Activated CD4-positive, alpha-beta T cell treated with anti-CD3 and anti-CD28 coated beads for 1 hour (primary cell): ENCODE measurements around the gene OPCML.

ENCODE experiments used
- DNase-seq: peaks from one replicate; pipeline ENCODE4 v3.0.0-alpha.2; 2020

The OPCML gene

DNA sequence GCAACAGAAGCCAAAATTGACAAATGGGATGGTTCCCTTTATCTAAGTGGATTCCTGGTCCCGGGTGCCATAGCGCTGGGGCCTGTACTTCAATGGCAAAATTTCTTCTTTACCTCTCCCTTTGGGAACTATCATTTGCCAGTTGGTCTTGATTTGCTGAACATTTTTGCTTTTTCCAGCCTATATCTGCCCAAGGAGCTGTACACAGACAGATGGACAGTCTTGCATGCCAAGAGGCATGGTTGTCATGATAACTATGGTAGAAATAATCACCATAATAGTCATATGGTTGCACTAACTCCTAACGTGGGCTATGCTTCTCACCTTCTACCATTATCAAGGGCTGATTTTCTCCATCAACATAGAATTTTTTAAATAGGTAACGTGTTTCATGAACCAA, 1030.9 kb downstream of the OPCML start:
- DNase-seq = no peak

DNA sequence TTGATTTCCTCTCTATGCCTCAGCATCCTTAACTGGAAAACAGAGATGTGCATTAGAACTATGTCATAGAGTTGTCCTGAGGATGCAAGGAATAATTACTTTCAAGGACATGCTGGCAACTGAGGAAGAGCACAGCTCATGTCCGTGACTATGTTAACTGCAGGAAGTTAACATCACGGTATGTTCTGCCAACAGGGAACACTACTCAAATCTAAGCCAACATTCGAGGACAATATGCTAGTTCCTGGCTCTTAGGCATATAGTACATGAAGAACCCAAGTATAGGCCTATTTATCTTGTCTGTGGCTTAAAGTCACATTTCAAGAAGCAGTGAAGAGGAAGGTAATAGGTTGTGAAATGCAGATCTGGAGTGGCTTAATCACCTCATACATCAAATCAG, 1032.6 kb downstream of the OPCML start:
- DNase-seq = no peak

DNA sequence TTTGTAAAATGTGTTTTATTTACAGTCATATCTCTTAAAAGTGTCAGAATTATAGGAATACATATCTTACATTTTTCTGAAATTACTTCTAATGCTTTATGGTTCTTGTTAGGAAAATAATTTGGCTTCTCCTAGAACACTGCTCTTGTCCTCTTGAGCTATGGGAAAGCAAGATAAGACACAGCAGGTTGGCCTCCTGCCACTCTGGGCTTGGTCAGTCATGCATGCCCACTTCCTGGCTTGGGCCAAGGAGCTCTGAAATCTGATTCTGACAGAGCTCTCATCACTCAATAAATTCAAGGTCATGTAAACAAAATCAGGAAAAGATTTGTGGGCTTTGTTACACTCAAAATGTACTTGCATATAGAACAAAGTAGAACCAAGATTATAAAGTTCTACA, 1036.0 kb downstream of the OPCML start:
- DNase-seq = no peak

DNA sequence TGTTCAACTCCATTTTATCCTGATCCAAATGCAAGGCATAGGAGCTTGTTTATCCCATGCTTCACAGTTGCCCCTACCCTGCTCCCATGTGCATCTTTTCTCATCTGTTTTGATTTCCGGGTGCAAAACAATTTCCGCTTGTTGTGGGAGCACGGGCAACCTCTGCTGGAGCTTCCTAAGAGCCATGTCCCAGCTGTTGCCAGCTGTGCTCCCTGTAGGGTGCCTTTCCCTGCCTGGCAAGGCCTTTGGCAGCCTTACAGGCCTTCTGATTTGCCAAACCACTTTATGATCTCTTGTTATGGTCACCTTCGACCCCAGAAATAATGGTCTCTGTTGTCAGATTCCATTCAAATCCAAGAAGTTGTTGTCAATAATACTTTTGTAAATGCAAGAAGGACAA, 1038.5 kb downstream of the OPCML start:
- DNase-seq = no peak

DNA sequence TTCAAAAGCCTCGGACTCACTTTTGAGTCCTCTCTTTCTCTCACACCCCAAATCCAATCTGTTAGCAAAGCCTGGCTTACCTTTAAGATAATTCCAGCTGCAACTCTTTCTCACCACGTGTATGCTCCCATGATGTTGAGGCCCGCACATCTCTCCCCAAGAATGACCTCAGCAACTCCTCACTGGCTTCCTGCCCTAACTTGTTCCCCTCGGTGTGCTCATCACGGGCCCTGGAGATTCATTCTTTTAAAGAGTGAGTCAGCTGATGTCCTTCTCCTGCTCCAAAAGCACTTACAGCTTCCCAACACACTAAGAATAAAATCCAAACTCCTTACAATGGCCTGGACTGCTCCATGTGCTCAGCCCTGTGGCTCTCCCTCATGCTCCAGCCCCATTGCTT, 1041.3 kb downstream of the OPCML start:
- DNase-seq = no peak

DNA sequence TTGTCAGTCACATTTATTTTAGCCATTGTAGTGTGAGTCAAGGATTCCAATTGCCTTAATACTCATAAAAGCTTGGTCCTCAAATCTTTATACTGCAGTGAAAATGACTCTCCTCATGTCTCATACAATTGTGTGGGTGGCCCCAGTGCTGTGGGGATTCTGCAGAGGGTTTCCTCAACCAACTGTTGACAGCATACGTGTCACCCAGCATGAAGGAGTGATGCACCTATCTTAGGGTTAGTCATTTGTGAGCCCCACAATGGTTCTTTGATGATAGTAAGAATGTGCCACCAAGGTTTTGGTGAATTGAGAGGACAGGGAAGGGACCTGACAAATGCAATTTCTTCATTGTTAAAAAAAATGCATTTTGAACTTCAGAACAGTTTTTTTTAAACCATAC, 1046.2 kb downstream of the OPCML start:
- DNase-seq = no peak

DNA sequence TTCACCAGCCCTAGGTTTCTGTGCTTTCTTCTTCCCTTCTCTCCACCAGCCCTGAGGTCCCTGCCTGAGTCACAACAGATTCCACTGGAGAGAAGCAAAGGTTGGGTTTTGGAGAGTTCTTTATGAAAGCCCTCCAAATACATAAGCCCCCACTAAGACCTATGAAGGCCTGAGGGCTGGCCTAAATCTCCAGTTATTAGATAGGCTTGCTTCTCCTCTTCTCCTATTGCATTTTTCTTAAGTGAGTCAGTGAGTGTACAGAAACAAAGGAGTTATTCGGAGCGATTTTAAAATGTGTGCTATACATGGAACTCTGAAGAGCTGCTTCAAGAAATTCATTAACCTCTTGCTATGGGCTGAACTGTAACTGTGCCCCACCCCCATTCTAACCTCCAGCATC, 1057.3 kb downstream of the OPCML start:
- DNase-seq = no peak

DNA sequence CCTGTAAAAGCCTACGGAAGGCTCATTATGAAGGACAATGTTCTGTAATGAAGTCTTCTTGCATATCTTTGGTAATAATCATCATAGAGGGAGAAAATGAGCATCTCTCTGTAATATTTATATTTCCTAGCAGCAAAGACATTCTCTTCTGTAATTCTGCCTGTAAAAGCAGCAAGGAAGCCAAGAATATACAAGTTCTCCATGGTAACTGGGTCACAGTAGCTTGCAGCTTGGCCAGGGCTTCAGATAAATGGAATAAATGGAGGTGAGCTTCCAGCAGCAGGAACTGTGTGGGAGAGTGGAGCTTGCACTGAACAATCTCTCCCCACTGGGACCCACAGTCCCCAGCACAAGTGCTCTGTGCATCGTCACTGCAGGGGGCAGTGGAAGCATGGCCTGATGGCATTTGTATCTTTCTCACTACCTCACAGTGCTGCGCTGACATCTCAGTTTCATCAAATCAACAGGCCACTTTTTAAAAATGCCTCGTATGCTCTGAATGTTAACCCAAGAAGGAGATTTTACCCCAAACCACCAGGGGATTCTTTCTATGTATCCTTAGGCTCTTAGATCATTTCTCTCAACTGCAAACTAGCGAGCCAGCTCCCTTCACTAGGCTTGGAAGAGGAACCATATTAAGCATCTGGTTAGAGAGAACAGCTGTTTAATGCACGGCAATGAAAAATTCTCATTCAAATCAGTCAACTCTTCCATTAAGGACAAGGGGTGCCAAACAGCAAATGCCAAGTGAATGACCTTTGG, 1059.7 kb downstream of the OPCML start:
- DNase-seq = no peak

DNA sequence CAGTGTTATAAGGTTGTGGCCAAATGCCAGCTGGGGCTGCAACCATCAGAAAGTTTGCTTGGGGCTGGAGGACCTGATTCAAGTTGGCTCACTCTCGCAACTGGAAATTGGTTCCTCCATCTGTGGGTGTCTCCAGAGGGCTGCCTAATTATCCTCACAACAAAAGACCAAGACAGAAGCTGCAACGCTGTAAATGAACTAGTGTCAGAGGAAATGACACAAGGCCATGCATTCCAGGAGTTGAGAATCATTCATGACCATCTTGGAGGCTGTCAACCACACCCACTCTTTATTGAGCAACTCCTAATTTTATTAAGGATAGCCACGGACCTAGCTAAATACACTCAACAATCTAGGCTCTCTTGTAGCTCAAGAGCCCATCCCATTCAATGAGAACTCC, 1060.8 kb downstream of the OPCML start:
- no peak for DNase-seq

DNA sequence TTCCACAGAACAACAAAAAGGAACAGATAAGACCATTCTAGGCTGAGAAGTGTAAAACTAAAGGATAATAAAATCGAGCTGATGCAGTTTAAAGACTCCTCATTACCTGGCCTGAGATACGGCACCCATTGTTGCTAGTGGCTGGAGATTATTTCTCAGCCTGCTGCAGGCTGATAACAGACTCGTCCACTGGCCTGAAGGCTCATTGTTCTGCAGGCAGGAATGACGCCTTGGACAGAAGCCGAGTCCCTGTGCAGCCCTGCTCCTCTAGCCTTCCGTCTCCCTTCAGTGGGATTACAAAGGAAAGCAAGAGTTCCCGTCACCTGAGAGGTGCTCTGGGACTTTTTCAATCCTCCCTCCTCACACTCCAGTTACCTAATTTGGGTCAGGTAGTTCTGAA, 1065.3 kb downstream of the OPCML start:
- DNase-seq = no peak

DNA sequence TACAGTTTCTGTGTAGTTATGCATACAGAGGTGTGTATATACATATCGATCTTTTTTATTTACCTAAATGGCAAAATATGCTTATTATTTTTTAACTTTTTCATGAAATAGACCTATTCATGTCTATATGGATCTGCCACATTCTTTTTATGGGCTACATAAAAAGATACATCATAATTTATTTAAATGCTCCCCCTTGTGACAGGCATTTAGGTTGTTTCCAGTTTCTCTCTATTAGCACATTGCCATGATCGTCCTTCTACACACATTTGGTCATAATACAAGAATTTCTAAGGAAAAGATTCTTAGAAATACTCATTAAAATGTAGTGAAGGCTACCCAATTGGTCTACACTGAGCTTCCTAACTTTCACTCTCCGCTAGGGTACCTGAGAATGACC, 1067.4 kb downstream of the OPCML start:
- DNase-seq = no peak

DNA sequence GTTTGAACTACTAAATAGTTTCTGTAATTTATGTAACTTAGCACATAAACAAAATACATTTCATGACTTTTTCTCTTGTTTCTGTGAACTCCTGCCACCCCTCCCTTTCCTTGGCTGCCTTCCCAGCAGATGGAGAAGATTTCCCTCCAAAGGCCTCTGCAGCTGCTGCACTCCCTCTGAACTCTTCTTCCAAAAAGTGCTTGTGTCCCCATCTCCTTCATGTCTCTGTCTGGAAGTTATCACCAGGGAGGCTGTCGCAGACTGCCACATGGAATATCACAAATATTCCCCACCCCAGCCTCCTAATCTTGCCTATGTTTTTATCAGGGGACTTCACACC, 1068.3 kb downstream of the OPCML start:
- DNase-seq = no peak

DNA sequence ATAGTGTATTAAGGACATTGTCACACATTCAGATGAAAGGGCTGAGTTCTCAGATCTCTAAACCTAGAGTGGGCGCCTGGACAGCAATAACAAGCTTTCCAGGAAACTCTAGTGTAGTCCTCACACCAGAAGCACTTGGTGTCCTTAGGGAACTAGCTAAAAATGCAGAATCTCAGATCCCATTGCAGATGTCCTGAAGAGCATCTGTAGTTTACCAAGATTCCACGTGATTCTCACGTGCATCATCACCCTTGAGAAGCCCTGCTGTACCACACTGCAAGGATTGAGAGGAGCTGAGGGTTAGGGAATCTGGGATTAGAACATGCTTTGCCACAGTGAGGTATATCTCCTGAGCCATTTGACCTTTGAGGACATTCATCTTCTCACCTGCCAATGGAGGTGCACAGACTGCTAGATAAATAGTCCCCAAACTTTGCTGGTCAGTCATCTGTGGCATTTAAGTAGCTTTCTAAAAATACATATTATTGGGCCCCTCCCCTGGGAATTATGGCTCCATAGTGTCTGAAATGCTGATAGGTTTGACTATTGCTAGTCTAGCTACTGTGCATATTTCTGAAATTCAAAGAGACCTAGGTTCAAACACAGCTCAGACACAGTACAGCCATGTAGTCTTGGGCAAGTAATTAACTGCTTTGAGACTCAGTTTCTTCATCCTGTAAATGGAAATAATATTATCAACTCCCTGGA, 1068.9 kb downstream of the OPCML start:
- DNase-seq = no peak

DNA sequence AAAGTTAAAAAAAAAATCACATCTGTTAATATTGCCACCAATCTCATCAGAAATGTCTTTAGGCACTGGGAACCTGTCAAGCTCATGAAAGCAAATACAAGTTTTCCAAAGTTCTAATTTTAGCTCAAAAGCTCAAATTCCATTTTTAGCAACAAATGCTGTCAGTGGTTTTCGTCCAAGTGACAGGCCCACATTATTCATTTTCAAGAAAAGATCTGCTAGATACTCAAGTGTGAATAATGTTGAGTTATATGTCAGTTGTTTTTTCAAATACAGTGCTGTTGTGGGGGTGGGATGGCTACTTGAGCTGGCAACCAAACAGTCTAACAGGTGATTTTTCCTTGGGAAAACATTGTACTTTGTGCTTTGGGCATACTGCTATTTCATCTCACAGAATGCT, 1072.6 kb downstream of the OPCML start:
- DNase-seq = no peak

DNA sequence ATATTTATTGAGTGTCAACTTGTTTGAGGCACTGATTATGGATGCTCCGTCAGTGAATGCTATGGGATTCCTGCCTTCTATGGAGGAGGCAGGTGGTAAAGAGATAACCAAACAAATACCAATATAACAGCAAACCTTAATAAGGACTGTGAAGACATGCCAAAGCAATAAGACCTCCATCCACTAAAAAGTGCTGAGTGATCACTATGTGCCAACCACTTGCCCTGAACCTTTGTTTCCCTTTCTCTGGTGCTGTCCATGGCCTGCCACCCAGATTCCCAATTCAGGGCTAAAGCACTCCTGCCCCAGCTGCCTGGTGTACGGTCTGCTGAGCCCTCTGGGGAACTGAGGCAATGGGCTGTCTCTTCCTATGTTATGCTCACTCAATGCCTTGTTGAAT, 1074.9 kb downstream of the OPCML start:
- DNase-seq = no peak

DNA sequence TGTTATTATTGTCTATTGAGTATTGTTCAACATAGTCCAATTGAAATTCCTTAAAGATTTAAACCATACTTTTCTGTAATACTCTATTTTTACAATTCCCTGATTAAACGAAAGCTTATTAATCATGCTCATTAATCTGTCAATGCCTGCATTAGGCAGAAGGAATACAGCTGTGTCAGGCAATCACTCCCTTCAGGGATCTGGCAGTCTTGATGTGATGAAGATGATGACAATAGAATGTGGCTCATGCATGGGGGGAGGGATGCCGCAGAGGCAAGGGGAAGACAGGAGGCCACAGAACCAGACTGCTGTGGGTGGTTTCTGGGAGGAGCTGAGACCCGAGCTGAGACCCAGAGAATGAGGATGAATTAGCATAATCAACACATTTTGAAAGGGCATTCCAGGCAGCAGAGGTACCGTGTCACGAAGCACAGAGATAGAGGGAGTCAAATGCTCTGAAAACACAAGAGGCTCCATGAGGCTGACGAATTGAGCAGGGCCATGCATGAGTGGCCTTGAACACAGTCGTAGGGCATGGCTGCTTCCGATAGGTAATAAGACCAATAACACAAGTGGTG, 1075.5 kb downstream of the OPCML start:
- DNase-seq = no peak

DNA sequence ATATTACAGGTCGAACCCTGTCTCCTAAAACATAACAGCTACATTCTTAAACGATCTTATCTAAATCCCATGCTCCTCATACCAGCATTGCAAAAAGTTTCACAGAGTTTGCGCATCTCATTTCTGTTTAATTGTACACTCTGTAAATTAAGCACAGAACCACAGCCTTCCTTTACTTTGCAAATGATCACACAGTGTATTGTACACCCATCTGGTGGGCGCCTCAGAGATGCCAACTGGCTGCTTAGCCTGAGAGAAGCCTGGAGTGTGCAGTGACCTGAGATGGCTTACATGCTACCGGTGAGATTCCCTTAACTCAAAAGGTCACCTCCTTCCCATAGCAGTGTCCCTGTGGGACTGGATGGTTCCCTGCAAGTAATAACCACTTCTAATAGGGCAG, 1077.3 kb downstream of the OPCML start:
- no peak for DNase-seq

DNA sequence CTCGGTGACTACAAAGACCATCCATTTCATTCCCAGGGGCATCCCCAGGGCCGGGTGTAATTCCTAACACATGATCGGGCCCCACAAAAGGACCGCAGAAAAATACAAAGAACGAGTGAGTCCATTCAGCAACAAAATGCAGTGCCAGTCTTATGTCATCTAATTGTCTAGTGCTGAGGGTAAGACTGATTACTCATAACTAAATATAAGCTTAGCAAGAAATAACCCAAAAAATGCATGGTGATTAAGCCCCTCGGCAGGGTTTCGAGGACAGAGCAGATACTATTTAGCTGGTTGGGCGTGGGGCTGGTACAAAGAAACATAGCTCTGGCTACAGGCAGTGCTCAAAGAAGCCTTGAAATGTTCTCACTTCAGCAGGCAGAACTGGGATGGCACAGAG, 1078.9 kb downstream of the OPCML start:
- no peak for DNase-seq

DNA sequence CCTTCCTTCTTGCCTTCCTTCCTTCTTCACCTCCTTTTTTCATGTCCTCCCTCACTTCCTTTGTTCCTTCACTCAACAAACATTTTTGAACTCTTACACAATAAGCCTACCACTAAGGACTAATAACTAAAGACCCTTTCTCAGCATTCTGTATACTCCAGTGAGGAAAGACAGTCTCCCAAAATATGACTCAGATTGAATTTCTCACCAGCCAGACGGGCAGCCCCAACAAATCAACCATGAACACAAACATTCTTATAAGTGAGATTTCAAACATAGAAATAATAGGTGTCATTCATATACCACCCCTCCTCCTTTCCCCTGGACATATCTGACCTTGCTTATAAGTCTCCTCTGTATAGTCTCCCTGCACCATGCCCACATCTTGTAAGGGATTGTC, 1079.7 kb downstream of the OPCML start:
- DNase-seq = no peak

DNA sequence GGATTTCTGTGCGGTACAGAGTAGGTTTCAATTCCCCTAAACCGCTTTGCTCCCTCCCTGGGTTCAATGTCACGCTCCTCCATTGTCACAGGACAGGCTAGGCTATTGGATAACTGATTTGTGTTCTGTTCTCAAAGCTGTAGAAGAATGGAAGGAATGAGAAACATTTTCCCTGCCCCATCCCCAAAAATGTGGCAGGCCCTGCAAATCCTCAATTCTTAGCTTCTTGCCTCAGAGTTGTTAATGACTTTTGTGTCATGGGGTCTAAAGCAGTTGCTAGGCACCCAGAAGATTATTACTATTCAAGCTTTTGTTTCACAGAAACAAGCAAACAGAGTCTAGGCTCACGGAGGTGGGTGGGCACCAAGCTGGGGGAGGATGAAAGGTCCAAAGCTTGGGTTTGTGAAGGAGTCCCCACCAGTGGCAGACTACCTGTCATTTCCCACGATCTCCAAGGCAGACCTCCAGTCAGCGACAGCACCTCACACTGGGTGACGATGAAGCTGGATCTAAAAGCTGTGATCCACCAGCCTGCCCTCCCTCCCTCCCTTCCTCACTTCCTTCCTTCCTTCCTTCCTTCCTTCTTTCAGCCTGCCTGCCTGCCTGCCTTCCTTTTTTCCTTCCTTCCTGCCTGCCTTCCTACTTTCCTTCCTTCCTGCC, 1080.2 kb downstream of the OPCML start:
- no peak for DNase-seq

DNA sequence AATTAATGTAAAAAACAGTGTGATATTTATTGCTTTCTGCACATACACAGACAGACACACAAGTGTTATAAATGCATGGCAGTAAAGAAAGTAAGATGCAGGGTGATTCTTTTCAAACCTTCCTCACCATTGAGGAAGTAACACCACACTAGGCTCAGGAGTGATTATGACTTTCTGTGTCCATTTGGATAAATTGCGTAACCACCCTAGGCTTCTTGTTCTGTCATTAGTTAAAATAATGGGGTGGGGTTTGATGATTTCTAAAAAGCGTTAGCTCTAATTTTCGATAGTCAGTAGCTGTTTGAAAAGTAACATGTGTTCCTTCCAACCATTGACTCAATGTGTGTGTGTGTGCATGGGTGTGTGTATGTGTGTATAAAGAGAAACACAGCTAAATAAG, 1081.7 kb downstream of the OPCML start:
- no peak for DNase-seq

DNA sequence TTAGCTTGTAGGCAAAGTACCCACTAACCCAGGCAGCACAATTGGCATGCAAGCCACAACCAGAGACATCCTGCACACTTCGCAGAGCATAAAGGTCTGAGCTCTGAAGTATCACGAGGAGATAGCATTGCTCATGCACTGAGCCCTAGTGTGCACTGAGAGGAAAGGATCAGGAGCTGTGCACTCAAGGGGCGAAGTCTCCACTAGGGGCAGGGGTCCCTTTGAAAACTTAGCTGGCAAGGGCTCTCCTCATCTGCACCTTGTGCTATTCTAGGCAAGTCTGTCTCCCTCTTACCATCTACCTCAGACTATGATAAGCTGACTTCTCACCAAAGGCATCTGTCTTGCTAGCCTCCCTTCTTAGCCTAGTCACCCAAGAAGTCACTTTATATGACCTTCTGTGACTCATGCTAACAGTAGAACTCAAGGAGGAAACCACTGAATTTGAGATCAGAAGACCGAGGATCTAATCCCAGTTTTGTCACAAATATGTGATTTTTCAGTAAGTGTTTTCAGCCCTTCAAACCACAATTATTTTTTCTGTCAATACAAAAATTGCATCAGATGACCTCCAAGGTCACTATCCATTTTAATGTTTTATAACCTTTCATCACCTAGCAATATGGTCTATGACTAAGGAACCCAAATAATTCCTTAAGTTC, 1083.8 kb downstream of the OPCML start:
- DNase-seq = no peak

DNA sequence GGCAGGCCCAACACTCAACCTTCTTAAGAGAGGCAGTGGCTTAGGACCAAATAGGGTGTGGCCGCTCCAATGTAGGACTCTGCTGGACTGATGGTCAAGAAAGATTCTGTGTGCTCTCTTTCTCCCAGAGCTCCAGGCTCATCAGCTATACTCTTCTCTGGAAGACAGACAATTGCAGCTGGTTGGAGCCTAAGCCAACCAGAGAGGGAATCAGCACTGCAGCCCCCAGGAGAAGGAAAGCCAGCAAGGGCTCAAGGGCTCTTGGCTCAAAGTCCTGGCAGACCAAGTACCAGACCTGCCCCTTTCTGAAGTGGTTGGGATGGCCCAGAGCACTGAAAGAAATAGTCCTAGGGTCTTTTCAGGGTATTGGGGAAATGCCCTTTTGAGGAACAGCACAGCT, 1084.5 kb downstream of the OPCML start:
- DNase-seq = no peak

DNA sequence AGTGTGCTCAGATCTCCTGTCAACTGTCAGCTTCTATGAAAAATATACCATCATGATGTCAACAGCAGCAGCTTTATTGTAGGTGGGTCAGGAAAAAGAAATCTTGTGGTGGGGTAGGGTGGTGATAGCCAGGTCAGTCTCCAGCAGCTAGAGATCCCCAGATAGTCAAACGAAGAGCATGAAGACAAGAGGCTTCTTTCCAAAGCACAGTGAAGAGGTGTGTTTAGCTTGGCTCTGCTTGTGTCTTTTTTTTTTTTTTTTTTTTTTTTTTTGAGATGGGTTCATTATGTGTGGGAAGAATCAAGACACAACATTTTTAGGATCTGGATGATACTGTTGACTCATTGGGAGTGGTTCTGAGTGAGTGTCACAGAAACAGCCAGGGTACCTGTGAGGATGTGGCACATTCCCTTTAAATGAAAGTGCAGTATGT, 1086.4 kb downstream of the OPCML start:
- DNase-seq = no peak
